Epithelial cell of esophagus (primary cell): ENCODE measurements around the gene CXCL5.
A peak's percentile ranks its signal among the peaks of the same experiment; 100 is the strongest.
"Not testable (repeated sequence)": the region's sequence is repeated elsewhere in the genome, so short reads cannot be mapped to it uniquely, and the experiment has no call there.

Experiments used
- DNase-seq: peaks from one replicate; pipeline ENCODE4 v3.0.0; 2010; ENCODE audit warnings: low read depth
- H3K4me3 ChIP-seq: 2 replicates; pipeline ENCODE4 v1.5.1; 2011; ENCODE audit warnings: mild to moderate bottlenecking, low read length, control low read depth
- TF ChIP-seq, protein P1 (sequence below): IDR thresholded peaks from 2 replicates; pipeline ENCODE4 v1.5.1; 2011; ENCODE audit warnings: low read depth, mild to moderate bottlenecking, low read length, control low read depth, inconsistent platforms; ENCODE audit not compliant: insufficient read depth; ENCODE audit errors: missing control alignments

CXCL5 gene

DNA sequence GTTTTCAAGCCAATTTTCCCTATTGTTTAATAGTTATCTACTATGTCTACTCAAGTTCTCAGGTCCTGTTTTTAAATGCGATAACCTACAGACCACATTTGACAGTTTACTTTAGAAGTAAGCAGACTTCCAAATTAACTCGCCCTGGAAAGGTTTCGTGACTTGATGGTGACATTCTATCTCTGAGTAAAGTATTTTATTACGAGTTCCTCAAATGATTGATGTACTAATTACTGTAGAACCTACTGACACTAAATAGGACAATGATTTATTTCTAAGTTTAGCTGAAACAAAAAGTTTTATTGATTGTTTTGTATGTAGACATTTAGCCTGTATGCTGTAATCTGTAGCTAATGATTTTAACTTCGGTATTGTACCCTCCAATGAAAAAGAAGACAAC, 8.5 kb downstream of the CXCL5 start:
- TF ChIP-seq, protein P1, sequence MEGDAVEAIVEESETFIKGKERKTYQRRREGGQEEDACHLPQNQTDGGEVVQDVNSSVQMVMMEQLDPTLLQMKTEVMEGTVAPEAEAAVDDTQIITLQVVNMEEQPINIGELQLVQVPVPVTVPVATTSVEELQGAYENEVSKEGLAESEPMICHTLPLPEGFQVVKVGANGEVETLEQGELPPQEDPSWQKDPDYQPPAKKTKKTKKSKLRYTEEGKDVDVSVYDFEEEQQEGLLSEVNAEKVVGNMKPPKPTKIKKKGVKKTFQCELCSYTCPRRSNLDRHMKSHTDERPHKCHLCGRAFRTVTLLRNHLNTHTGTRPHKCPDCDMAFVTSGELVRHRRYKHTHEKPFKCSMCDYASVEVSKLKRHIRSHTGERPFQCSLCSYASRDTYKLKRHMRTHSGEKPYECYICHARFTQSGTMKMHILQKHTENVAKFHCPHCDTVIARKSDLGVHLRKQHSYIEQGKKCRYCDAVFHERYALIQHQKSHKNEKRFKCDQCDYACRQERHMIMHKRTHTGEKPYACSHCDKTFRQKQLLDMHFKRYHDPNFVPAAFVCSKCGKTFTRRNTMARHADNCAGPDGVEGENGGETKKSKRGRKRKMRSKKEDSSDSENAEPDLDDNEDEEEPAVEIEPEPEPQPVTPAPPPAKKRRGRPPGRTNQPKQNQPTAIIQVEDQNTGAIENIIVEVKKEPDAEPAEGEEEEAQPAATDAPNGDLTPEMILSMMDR, result no peak
- DNase-seq, result no peak
- no peak overlapping the region for H3K4me3 ChIP-seq

DNA sequence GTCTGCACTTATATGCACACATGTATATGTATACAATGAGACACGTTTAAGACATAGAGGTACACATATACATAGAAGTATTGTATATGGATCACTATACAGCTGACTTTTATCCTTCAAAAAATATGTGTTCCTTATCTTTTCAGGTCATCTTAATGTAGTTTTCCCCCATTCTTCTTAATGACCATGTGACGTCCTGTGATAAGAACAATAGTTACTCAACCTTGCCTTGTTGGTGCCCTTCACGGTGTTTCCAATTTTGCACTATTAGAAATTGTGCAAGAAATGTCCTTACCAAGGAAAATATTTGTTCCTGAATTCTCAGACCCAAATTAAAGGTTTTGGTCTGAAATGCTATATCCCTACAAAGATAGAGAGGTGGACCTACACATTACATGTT, 9.4 kb downstream of the CXCL5 start:
- TF ChIP-seq, protein P1, result no peak
- H3K4me3 ChIP-seq, result no peak overlapping the region
- DNase-seq, result no peak

DNA sequence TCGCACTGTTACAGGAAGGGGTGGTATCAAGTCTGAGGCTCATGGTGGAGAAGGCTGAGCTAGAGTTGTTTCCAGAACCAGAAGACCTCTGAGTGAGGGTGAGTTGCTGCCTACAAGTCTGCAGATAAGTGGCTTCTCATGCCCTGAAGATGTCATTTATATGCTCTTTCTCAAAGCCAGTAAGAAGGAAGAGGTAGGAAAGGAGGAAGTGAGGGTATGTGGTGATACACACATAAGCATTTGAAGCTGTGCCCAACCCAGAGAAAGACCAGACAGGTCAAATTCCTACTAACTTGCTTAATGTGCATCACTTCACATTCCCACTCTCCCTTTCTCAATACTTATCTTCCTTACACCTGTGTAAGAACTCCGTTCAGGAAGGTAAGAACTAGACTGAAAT, 10.4 kb downstream of the CXCL5 start, which contains the start of gene PPBP:
PPBP (minus strand) TSS at position 130 of the 400 bp plus-strand sequence; CDS start at position 43, 87 bp downstream.
- DNase-seq, result peak; percentile 69
- no peak within 1 kb of the TSS for H3K4me3 ChIP-seq
- TF ChIP-seq, protein P1, result no peak

DNA sequence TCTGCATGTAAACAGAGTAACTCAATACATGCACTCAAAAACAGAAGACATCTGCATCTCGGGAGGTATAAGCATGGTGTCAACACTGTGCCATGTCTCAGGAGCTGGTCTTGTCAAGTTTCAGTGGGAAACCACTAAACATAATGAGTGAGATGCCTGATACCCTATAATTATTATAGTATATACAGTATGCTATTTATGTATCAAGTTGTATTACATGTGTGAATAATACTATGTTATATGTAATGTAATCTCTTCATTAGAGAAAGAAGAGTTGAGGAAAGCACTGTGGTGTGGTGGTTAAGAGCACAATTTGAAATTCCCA, 13.0 kb downstream of the CXCL5 start:
- TF ChIP-seq, protein P1, result no peak
- no peak for DNase-seq
- H3K4me3 ChIP-seq, result no peak overlapping the region

DNA sequence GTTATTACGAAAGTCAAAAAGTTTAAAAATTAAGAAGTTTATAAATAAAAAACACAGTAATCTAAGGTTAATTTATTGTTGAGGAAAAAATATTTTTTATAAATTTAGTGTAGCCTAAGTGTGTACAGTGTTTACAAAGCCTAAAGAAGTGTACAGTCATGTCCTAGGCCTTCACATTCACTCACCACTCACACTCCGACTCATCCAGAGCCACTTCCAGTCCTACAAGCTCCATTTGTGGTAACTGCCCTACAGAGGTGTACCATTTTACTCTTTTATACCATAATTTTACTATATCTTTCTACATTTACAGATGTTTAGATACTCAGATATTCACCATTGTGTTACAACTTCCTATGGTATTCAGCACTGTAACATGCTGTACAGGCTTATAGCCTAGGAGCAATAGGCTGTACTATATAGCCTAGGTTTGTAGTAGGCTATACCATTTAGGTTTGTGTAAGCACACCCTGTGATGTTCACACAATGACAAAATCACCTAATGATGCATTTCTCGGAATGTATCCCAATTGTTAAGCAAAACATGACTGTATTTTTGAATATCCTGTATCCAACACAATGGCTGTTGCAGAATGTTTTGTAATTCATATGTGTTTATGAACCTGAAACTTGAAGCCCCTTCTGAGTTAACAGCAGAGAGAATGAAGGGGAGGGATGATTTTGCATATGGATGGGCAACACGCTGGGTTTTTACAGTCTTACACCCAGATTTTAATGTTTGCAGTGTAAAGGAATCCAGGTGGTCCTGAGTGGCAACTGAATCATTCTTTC, 13.5 kb downstream of the CXCL5 start:
- DNase-seq, result peak; percentile 77
- no peak overlapping the region for H3K4me3 ChIP-seq
- TF ChIP-seq, protein P1, result no peak

DNA sequence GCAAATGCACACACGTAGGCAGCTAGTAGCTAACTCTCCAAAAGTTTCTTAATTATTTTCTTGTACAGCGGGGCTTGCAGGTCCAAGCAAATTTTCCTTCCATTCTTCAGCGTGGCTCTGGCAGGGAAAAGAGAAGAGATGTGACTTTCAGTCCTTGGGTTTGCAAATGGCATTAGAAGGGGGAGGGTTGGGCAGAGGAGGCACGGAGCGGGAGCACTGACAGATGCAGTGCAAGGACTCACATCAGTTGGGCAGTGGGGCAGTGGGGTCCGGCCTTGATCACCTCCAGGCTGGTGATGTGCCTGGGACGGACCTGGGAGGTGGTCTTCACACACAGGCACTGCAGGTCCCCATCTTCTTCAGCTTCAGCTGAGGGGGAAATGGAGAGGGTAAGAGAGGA, 17.3 kb downstream of the CXCL5 start:
- not testable (repeated sequence) for H3K4me3 ChIP-seq, DNase-seq

DNA sequence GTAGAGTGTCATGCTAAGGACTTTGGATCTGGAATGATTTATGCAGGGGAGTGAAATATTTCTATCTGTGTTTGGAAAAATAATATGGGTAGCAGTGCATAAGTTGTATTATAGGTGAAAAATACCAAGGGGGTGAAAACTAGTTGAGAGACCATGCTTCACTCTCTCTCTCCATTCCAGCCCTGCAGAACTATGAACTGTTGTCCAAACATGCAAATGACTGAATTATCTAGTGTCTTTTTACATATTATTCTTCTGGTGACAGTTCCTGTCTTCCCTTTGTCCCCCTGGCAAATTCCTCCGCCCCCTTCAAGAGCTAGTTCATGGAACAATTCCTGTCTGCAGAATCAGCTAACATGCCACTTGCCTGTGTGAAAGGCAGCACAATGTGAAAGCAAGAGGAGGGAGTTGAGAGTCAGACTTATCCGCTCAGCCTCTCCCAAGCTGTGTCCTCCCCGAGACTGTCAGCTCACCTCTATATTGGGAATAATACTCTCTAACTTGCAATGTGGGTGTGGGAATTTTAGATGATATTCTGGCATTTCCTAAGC, 19.0 kb downstream of the CXCL5 start:
- TF ChIP-seq, protein P1, result no peak
- no peak overlapping the region for H3K4me3 ChIP-seq
- no peak for DNase-seq
